Right atrium auricular region (tissue), 2 donors: ENCODE measurements around the gene ANTXR1. TPM values are rescaled to one million over a fixed set of nuclear protein-coding genes. Genes with fewer than 3 reads are reported as not detected.

ENCODE experiments used
- DNase-seq: peaks from one replicate; pipeline ENCODE4 v3.0.0-alpha.2; 2019; ENCODE audit warnings: low spot score
- H3K27ac ChIP-seq, 2 donors: fragments of 200-600 bp; sonication (generic); 1 replicate in 1 of 2; 2 replicates in 1 of 2; pipeline ENCODE4 v1.5.1; 2016 to 2019
- H3K27me3 ChIP-seq, 2 donors: fragments of 200-600 bp; sonication (generic); one replicate each; pipeline versions ENCODE4 v1.5.1 to v1.6.0; 2017 to 2019
- H3K36me3 ChIP-seq: fragments of 200-600 bp; sonication (generic); one replicate; pipeline ENCODE4 v1.5.1; 2016
- H3K4me1 ChIP-seq, 2 donors: fragments of 200-600 bp; sonication (generic); one replicate each; pipeline versions ENCODE4 v1.5.1 to v1.6.0; 2017 to 2019
- H3K4me3 ChIP-seq, 2 donors: fragments of 200-600 bp; sonication (generic); 1 replicate in 1 of 2; 2 replicates in 1 of 2; pipeline ENCODE4 v1.5.1; 2017 to 2019; ENCODE audit warnings: mild to moderate bottlenecking in 1 of 2, moderate library complexity in 1 of 2
- H3K9me3 ChIP-seq, 2 donors: fragments of 200-600 bp; sonication (generic); one replicate each; pipeline ENCODE4 v1.5.1; 2019
- CTCF ChIP-seq, 2 donors: fragments of 200-600 bp; sonication (generic); IDR thresholded peaks; one replicate each; pipeline ENCODE4 v1.5.1; 2019; ENCODE audit warnings: antibody characterized with exemption in 2 of 2
- total RNA-seq, 2 donors: library from RNA; depleted of rRNA; stranded (reverse); fragments of >200 nt; gene quantifications; one replicate each; pipeline ENCODE4 v1.1.0, GENCODE V29; 2016

Gene ANTXR1
- total RNA-seq, 2 donors from 2014 or later, result 27.3 to 52.2 TPM

DNA sequence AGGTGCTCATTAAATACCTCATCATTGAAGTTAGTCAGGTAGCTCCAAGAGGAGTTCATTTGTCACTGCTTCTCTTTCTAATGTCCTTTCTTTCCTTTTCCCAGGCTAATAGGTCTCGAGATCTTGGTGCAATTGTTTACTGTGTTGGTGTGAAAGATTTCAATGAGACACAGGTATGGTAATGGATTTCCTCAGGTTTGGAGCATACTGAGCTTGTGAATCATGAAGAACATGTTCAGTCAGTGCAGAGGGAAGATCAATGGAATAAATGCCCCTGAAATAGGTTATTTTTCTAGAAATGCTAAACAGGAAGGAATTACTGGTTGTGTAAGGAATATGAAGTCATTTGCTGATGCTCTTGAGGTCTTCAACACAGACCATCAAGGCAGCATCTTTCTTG, 62.5 kb downstream of the ANTXR1 start:
- no peaks in the 10 kb centered on the region for H3K4me1 ChIP-seq
- no peak overlapping the region for H3K27ac ChIP-seq
- no peaks in the 10 kb centered on the region for H3K36me3 ChIP-seq
- H3K9me3 ChIP-seq, result no peaks in the 10 kb centered on the region
- no peaks in the 10 kb centered on the region for H3K27me3 ChIP-seq
- no peak overlapping the region for H3K4me3 ChIP-seq
- DNase-seq, result no peak
- no peak for TF ChIP-seq CTCF (IDR thresholded peaks at IDR 0.05)

DNA sequence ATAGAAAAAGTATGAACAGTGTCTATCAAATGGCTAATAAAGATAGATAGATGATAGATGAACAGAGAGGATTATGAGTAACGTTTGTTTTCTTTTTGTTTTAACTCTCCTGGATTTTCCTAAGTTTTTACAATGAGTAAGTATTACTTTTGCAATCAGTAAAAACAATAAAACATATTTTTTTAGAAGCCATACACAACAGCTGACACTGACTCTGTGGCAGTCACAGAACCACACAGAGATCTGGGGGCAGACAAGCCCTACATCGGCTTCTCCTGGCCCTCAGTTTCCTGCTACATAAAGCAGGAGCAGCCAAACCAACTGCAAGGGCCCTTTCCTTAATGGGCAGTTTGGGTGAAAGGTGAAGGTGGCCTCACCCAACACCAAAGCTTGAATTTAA, 63.6 kb downstream of the ANTXR1 start:
- DNase-seq, result no peak
- TF ChIP-seq CTCF (IDR thresholded peaks at IDR 0.05), result no peak
- Histone ChIP-seq H3K36me3 (no peaks in the 10 kb centered on the region), H3K9me3 (no peaks in the 10 kb centered on the region), H3K27me3 (no peaks in the 10 kb centered on the region), H3K4me1 (no peaks in the 10 kb centered on the region), H3K27ac (no peak overlapping the region), H3K4me3 (no peak overlapping the region)

DNA sequence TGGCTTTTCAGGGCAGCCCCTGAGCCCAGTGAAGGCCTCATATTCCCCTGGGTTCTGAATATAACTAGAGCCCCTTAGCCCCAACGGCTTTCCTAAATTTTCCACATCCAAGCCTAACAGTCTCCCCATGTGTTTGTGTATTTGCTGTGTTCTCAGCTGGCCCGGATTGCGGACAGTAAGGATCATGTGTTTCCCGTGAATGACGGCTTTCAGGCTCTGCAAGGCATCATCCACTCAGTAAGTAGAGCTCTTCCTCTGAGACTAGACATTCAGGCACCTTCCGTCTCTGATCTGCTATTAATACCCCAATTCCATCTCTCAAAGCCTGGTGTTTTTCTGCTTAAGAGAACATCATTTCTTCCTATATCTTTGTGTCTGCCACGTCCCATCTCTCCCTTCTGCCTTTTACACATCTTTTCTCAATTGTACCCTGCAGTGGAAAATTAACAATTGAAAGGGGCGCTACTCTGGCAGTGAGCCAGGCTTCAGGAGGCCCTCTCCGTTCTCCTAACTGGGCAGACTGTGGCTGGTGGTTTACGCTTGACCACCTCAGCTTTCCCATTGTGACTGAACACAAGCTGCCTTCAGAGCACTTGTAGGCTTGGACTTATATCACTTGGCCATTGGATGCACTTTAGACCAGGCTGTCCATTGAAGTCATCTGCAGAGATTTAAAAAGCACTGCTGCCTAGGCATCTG, 64.4 kb downstream of the ANTXR1 start:
- H3K4me1 ChIP-seq, result peaks cover 0 to 4% of the 10 kb centered on the region in 2 donors
- DNase-seq, result no peak
- H3K9me3 ChIP-seq, result no peaks in the 10 kb centered on the region
- no peaks in the 10 kb centered on the region for H3K27me3 ChIP-seq
- peak overlapping the region in 1 of 2 donors; percentile 27 for H3K27ac ChIP-seq
- TF ChIP-seq CTCF (IDR thresholded peaks at IDR 0.05), result no peak
- H3K4me3 ChIP-seq, result no peak overlapping the region
- no peaks in the 10 kb centered on the region for H3K36me3 ChIP-seq

GRCh38 chr2:69080071-69080470, 67.1 kb downstream of the ANTXR1 start:
- Histone ChIP-seq H3K27ac (peak overlapping the region; percentile 1 to 49), H3K4me1 (peaks cover 0 to 17% of the 10 kb centered on the region in 2 donors), H3K4me3 (no peak overlapping the region), H3K36me3 (no peaks in the 10 kb centered on the region), H3K27me3 (no peaks in the 10 kb centered on the region), H3K9me3 (no peaks in the 10 kb centered on the region)
- TF ChIP-seq CTCF (IDR thresholded peaks at IDR 0.05), result no peak
- no peak for DNase-seq

DNA sequence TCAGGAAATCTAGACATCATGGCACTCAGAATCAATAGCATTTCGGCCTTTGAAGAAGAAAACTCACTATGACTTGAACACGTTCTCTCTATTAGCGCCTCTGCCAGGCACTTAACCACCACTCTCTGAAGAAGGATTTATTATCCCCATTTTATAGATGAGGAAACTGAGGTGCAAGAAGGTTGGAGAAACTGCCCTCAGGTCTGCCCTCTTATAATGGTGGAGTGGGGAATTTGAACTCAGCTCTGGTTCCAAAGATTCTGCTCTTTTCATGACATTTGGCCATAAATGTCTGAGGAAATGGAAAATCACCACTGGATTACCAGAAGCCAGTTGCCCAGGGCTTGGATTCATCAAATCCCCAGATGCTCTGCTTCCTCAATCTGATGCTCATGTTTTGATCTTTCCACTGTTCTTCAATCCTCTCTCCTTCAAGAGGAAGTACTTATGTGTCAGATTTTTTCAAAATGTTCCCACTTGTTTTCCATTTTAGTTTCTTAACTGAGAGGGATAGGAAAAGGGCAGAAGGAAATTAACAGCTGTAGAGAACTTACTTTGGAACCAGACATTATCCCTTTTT, 68.1 kb downstream of the ANTXR1 start:
- Histone ChIP-seq H3K27ac (peak overlapping the region; percentile 8 to 49), H3K9me3 (no peaks in the 10 kb centered on the region), H3K4me1 (peaks cover 0 to 17% of the 10 kb centered on the region in 2 donors), H3K36me3 (no peaks in the 10 kb centered on the region), H3K4me3 (no peak overlapping the region), H3K27me3 (no peaks in the 10 kb centered on the region)
- no peak for TF ChIP-seq CTCF (IDR thresholded peaks at IDR 0.05)
- no peak for DNase-seq
